GM13976 (cell line): Measurements from ENCODE around the gene TUBA3D.
"Not testable (repeated sequence)": the region's sequence is repeated elsewhere in the genome, so short reads cannot be mapped to it uniquely, and the experiment has no call there.

Source experiments
- DNase-seq: peaks from one replicate; pipeline ENCODE4 v3.0.0; 2012; ENCODE audit warnings: low spot score
- in situ Hi-C: fragments of 300-500 bp; cut with MboI; formaldehyde crosslinking; loops from one replicate; pipeline ENCODE4 v1.12.0; 2022; ENCODE audit warnings: low sequenced_read_pairs, mixed read lengths, inconsistent platforms; ENCODE audit not compliant: unreplicated experiment
- TF ChIP-seq, protein P1 (sequence below): IDR thresholded peaks from 2 replicates; pipeline ENCODE4 v1.5.1; 2012; ENCODE audit warnings: borderline replicate concordance, mild to moderate bottlenecking; ENCODE audit not compliant: insufficient read depth; ENCODE audit errors: extremely low read depth, missing control alignments, control extremely low read depth

Gene TUBA3D

DNA sequence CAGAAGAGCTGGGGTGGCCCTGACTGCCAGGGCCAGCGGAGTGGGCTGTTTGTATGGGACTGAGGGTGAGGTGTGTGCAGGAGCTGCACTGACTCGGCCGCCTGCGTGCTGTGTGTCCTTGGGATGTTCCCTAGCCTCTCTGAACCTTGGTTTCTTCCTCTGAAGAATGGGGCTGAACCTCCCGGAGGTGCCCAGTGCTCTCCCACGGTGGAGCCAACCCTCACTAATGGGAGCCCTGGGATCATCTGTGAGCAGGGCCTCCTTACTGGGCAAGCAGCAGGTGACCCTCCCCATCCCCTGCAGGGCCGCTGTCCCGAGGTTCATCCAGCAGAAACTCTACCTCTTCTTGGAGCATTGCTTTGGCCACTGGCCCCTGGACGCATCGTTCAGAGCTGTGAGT is 40.1 kb downstream of the TUBA3D start:
- DNase-seq = no peak
- in situ Hi-C loops = no loop called here
- TF ChIP-seq, protein P1, sequence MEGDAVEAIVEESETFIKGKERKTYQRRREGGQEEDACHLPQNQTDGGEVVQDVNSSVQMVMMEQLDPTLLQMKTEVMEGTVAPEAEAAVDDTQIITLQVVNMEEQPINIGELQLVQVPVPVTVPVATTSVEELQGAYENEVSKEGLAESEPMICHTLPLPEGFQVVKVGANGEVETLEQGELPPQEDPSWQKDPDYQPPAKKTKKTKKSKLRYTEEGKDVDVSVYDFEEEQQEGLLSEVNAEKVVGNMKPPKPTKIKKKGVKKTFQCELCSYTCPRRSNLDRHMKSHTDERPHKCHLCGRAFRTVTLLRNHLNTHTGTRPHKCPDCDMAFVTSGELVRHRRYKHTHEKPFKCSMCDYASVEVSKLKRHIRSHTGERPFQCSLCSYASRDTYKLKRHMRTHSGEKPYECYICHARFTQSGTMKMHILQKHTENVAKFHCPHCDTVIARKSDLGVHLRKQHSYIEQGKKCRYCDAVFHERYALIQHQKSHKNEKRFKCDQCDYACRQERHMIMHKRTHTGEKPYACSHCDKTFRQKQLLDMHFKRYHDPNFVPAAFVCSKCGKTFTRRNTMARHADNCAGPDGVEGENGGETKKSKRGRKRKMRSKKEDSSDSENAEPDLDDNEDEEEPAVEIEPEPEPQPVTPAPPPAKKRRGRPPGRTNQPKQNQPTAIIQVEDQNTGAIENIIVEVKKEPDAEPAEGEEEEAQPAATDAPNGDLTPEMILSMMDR = no peak

DNA sequence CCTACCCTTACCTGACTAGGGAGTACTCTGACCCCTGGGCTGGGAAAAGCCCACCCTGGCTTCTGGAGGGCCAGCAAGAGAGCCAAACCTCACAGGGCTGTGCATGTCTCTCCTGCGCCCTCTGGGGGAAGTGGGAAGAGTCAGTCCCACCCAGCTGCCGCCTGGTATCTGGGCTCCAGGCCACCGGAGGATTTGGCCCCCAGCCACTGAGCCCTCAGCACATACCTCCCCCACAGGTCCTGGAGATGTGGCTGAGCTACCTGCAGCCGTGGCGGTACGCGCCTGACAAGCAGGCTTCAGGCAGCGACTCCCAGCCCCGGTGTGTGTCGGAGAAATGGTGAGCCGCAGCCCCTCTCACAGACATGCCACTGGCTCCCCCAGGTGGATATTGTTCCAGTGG is 40.7 kb downstream of the TUBA3D start:
- in situ Hi-C loops, DNase-seq: not testable (repeated sequence)

DNA sequence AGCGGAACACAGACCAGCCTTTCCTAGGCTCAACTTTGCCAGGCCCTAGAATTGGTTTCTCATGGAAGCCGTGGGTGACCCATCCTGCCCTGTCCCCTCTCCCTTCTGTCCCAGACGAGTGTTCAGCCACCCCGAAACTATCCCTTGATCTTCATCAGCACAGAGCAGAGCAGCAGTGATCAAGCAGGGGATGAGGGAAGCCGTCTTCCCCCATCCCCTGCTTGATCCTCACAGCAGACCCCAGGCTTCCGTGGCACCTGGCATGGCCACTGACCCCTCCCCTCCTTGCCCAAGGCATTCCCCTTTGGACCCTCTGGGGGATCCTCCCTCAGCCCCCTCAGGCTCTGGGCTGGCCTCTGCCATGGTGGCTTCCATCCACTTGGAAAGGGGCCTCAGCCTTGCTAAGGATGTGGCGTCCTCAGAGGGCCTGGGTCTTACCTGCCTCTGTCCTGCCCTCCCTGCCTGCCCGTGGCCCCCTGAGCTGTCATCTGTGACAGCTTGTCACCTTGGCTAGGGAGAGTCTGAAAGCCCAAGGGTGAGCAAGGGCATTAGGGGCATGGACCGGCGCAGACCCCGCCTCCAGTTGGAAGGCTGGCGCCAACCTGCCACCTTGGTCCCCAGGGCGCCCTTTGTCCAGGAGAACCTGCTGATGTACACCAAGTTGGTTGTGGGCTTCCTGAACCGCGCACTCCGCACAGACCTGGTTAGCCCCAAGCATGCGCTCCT is 41.4 kb downstream of the TUBA3D start:
- TF ChIP-seq, protein P1 = no peak
- DNase-seq = no peak
- in situ Hi-C loops = no loop called here

DNA sequence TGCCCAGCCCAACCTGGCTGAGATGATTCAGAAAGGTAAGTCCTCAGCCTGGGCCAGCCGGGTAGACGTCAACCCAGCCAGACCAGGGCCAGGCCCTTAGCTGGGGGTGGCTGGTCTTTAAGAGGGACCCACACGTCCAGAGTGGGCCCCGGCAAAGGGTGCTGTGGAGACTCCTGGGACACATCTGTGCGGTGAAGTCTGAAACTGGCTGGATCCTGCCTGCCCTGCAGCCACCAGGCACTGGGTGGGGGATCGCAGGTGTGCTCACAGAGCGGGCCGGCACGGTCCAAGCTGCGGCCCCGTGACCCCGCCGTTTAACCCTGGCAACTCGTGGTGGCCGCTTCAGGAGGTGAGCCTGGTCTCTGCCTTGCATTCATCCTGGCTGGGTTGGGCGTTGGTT is 41.9 kb downstream of the TUBA3D start:
- DNase-seq, in situ Hi-C loops: not testable (repeated sequence)

DNA sequence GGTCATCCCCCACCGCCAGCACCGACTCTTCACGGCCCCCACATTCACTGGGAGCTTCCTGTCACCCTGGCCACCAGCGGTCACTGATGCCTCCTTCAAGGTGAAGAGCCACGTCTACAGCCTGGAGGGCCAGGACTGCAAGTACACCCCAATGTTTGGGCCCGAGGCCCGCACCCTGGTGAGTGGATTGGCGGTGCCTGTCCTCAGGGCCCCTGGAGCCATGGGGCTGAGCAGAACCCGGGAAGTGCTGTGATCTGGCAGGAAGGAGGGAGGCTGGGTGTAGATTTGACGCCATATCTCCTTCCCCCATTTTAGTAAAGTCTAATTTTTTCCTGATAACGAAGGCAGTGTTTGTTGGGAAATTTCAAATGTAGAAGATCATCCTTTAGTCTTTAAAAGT is 42.6 kb downstream of the TUBA3D start:
- in situ Hi-C loops, DNase-seq: not testable (repeated sequence)

DNA sequence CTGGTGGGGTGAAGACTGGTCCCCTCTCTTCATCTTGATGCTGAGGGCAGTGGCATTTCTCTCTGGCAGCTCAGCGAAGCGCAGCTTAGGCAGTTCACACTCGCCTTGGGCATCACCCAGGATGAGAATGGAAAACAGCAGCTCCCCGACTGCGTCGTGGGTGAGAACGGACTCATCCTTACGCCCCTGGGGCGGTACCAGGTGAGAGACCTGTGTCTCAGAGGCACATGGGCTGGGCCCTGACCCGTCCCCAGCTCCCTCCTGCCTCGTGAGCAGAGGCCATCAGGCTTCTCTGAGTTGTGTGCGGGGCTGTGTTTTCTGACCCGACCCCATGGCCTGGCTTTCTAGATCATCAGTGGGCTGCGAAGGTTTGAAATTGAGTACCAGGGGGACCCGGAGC is 43.5 kb downstream of the TUBA3D start:
- TF ChIP-seq, protein P1 = no peak
- DNase-seq = no peak
- in situ Hi-C loops = no loop called here

DNA sequence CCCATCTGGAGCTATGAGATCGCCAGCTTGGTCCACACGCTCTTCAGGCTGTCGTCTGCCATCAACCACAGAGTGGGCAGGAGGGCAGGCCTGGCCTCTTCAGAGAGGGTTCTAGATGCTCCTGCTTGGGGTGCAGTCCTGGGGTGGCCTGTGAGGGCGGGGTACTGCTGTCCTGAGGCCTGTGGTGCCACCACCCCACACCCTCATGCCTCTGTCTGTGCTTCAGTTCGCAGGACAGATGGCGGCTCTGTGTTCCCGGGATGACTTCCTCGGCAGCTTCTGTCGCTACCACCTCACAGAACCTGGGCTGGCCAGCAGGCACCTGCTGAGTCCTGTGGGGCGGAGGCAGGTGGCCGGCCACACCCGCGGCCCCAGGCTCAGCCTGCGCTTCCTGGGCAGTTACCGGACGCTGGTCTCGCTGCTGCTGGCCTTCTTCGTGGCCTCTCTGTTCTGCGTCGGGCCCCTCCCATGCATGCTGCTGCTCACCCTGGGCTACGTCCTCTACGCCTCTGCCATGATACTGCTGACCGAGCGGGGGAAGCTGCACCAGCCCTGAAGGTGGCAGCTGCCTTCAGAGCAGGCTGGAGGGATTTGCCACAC is 44.1 kb downstream of the TUBA3D start:
- DNase-seq, in situ Hi-C loops: not testable (repeated sequence)

DNA sequence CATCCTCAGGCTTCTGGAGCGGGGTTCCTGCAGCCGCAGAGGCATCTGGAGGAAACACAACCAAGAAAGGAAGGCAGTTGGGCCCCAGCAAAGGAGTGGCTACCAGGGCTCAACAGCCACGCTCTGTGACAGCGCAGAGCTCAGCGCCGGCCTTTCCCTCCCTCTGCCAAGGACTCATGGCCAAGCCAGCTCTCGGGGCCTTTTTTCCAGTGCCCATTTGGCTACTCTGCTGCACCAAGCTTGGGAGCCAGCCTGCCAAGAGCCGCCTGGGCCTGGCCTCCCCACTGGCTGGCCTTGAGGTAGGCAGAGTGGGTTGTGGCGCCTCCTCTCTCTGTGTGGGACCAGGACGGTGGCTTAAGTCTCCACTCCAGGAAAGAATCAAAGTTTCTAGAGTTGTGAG is 44.6 kb downstream of the TUBA3D start:
- in situ Hi-C loops = no loop called here
- TF ChIP-seq, protein P1 = no peak
- no peak for DNase-seq

DNA sequence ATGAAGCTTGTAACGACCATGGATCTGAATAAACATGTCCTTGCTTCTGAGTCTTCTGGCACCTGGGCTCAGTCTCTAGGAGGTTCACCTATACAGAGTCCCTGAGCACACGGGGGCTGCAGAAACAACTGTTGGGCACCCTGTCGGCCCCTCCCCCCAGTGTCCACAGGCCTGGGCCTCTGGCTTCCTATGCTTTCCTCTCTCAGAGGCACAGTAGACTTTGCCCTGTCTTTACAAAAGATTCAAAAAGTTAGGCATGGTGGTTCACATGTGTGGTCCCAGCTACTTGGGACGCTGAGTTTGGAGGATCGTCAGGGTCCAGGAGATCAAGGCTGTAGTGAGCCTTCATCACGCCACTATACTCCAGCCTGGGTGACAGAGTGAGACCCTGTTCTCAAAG is 45.6 kb downstream of the TUBA3D start:
- DNase-seq, in situ Hi-C loops: not testable (repeated sequence)
